Keratinocyte (primary cell): ENCODE data around the gene PRKCE.

Source experiments
- EZH2 ChIP-seq: IDR thresholded peaks from one replicate; pipeline ENCODE4 v1.6.1; 2012; ENCODE audit warnings: inconsistent platforms, mild to moderate bottlenecking, low read length, moderate library complexity
- TF ChIP-seq, protein P1 (sequence below), 3 experiments: IDR thresholded peaks in 1 of 3; conservative IDR thresholded peaks in 1 of 3; optimal IDR thresholded peaks in 1 of 3; 2 replicates in 2 of 3; 3 replicates in 1 of 3; pipeline versions ENCODE3 to v1.5.1; 2011; ENCODE audit warnings: low read length in 3 of 3, mild to moderate bottlenecking in 3 of 3, moderate library complexity in 2 of 3, control low read depth in 1 of 3, inconsistent platforms in 1 of 3; ENCODE audit not compliant: insufficient read depth in 2 of 3; ENCODE audit errors: extremely low read depth in 1 of 3

DNA sequence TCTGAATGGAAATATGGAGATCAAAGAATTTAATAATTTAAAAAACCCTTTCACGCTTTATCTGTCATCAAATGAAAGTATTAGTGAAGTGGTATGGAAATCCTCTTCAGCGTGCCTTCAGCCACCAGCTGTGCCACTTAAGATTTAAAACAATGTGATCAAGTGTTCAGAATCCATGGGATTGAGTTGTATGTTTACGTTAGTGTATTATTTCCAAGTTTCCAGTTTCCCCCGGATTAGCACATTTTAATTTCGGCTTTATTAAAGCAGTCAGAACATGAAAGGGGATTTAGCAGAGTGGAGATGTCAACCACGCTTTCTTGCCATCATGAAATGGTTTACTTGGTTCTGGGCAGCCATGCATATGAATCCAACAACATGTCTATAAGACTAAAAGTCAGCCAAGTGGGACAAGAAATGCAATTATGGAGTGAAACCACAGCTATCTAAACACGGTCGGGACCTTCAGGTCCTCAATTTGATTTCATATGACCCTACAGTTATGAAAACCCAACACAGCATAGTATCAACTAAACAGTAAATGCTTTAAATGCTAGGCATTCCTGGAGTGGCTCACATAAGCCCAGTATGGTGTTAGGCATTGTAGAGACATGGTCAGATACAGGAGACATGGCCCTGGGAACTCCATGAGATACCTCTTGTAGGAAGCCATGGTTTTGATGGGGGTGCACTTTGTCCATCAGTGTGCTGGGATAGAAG lies 420.8 kb downstream of the PRKCE start:
- TF ChIP-seq, protein P1, sequence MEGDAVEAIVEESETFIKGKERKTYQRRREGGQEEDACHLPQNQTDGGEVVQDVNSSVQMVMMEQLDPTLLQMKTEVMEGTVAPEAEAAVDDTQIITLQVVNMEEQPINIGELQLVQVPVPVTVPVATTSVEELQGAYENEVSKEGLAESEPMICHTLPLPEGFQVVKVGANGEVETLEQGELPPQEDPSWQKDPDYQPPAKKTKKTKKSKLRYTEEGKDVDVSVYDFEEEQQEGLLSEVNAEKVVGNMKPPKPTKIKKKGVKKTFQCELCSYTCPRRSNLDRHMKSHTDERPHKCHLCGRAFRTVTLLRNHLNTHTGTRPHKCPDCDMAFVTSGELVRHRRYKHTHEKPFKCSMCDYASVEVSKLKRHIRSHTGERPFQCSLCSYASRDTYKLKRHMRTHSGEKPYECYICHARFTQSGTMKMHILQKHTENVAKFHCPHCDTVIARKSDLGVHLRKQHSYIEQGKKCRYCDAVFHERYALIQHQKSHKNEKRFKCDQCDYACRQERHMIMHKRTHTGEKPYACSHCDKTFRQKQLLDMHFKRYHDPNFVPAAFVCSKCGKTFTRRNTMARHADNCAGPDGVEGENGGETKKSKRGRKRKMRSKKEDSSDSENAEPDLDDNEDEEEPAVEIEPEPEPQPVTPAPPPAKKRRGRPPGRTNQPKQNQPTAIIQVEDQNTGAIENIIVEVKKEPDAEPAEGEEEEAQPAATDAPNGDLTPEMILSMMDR (optimal IDR thresholded peaks at IDR 0.05 in 1 of 3, IDR thresholded peaks at IDR 0.05 in 1 of 3, conservative IDR thresholded peaks at IDR 0.05 in 1 of 3; ENCODE audit: extremely low read depth in 1 of 3, insufficient read depth in 2 of 3, low read length in 3 of 3), result no peak
- TF ChIP-seq EZH2, result no peak
